GM21515 (cell line): ENCODE data around the gene CTNNA2.
"Not testable (repeated sequence)": the region's sequence is repeated elsewhere in the genome, so short reads cannot be mapped to it uniquely, and the experiment has no call there.

Source experiments
- ATAC-seq: cut with Tn5 transposase; IDR thresholded peaks from one replicate; pipeline ENCODE4 v1.9.1; 2021; ENCODE audit not compliant: unreplicated experiment

CTNNA2 gene

DNA sequence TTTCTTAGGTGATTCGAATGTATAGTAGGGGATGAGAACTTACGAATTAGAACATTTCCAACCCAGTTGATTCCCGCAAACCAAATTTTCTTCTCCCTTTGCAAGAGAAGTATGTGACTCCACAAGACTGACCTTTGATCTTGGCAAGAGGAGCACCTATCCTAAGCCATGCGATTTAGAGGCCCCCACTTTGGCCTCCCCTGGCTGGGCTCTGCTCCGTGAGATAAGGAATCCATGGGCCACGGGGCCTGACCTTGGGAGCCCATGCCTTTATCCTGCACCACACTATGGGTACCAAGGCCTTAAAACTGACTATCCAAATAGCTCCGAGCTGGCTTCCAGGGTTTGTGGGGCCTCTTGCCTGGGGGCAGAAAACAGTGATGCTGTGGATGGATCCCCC, 656.0 kb downstream of the CTNNA2 start:
- no peak for ATAC-seq

DNA sequence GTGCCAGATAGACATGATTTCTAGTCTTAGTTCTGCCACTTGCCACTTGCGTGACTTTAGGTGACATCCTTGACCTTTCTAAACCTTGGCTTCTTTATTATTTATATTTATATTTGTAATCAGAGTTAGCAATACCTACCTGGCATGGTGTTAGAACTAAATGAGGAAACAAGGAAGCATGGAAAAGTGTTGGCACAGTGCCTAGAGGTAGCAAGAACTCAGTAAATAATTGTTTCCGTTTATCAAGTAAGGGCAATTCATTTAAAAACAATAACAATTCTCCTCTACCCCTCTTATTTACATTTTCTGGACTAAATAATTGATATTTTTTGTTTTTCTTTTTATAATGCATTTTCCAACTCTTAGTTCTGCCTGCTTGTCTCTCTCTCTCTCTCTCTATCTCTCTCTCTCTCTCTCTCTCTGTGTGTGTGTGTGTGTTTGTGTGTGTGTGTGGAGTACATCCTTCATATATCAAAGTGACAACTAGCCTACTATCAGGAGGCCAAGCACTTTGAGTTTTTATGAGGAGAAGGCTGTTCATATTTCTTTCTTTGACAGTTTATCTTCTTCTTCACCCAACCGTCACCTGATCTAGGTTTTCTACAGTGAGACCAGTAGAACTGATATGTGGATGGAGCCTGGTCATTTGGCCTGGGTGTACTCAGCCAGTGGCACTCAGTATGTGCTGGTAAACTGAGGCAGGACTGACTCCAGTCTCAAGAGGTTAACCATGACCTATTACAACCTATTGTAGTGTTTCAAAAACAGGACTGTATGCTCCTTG, 657.2 kb downstream of the CTNNA2 start:
- no peak for ATAC-seq

DNA sequence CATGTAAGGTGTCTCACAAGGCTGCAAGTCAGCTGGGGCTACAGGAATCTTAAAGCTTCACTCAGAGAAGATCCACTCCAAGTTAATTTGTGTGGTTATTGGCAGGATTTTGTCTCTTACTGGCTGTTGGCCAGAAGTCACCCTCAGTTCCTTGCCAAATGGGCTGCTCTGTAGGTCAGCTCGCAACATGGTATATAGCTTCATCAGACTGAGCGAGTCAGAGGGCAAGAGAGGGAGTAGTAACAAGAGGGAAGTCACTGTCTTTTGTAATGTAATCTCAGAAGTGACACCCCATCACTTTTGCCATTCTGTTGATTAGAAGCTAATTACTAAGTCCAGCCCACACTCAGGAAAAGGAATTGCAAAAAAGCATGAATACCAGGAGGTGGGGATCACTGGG, 672.2 kb downstream of the CTNNA2 start:
- no peak for ATAC-seq

DNA sequence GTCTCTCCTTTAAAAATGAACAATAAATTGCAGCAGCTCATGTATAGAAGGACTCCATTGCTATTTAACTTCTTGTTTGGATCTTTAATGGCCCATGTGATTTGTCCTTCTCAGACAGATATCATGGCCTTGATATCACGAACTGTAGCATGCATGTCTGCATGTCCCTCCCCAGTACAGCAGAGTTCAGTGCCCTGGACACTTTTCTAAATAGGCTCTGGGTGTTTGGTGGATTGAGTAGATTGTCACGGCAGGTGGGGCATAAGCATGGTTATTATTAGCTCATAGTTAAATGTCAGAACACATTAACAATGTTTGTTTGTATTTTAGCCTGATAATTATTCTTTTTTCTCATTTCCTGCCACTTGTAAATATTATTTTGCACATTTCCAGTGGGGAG, 673.4 kb downstream of the CTNNA2 start:
- no peak for ATAC-seq

- ATAC-seq: no peak
Measured at GRCh38 chr2:80187156-80187555, 674.3 kb downstream of the CTNNA2 start.

- no peak for ATAC-seq
Measured at GRCh38 chr2:80190166-80190565, 677.3 kb downstream of the CTNNA2 start.

- no peak for ATAC-seq
Measured at GRCh38 chr2:80193566-80193965, 680.7 kb downstream of the CTNNA2 start.

GRCh38 chr2:80195034-80195433, 682.2 kb downstream of the CTNNA2 start:
- ATAC-seq: no peak

GRCh38 chr2:80198042-80198441, 685.2 kb downstream of the CTNNA2 start:
- ATAC-seq: no peak

DNA sequence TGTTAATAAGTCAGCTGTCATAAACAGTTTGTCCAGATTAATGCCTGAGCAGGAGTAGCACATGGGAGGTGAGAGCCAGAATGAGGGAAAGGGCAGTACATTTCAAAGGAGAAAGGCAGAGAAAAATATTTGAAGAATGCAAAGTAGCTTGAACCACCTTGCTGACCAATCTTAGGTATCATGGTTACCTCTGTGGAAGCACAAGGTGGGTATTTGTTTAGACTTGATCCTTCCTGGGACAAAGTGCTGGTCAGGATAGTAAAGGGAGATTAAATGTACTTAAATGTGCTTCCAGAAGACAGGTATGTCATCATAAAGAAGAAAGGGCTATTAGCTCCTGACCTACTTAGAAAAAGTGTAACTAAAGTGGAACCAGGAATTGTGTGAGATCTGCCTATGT, 686.7 kb downstream of the CTNNA2 start:
- no peak for ATAC-seq

DNA sequence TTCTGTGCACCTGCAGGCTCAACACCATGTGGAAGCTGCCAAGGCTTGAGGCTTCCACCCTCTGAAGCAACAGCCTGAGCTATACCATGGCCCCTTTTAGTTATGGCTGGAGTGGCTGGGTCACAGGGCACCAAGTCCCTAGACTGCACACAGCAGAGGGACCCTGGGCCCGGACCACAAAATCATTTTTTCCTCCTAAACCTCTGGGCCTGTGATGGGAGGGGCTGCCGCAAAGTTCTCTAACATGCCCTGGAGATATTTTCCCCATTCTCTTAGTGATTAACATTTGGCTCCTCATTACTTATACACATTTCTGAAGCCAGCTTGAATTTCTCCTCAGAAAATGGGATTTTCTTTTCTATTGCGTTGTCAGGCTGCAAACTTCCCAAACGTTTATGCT, 691.1 kb downstream of the CTNNA2 start:
- not testable (repeated sequence) for ATAC-seq

DNA sequence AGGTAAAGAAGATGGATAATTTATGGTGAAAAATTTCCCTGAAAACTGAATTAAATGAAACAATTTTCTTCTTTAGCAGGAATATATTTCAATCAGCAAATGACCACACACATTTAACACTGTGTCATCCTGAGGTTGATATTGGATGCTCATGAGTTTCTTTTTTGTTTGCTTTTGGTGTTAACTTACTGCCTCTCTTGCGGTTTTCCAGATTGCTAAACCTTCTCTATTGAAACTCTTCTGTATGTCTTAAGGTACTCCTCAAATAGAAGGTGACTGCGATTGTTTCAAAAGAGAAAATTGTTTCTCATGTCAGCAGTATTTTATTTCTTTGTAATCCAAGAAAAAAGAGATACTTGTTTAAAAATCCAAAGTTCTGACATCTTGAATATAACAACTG, 692.6 kb downstream of the CTNNA2 start:
- no peak for ATAC-seq

GRCh38 chr2:80209458-80209857, 696.6 kb downstream of the CTNNA2 start:
- no peak for ATAC-seq

DNA sequence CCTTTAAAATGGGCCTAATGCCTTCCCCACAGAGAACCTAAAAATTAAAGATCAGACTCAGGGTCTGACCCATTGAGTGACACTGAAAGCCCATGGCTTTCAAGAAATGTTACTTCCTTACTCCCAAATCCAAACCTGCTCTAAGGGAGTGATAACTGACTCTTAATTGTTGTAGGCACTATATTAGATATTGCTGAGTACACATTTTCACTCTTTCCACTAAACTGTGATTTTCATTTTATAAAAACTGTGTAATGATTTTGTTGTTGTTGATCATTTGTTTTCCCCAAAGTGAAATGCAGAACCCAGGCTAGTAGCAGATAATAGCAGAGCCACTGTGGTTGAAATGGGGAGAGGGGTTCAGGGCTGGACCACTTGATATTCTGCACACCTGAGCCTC, 704.6 kb downstream of the CTNNA2 start:
- no peak for ATAC-seq

DNA sequence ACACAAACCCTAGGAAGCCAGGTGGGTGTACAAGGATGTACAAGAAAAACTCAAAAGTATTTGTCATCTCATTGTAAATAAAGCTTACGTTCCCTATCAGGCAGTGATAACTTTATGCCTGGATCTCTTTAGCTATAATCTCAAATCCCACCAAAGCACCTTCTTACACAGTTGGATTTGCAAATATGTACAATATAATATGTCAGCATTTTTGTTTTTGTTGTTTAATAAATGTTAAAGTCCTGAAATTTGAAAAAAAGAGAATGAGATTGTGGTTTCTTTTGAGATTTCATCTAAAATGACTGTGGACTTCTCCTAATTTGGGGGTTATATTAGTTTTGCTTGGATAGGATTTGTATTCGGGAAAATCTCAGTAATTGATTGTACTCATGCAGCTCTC, 709.8 kb downstream of the CTNNA2 start:
- no peak for ATAC-seq

DNA sequence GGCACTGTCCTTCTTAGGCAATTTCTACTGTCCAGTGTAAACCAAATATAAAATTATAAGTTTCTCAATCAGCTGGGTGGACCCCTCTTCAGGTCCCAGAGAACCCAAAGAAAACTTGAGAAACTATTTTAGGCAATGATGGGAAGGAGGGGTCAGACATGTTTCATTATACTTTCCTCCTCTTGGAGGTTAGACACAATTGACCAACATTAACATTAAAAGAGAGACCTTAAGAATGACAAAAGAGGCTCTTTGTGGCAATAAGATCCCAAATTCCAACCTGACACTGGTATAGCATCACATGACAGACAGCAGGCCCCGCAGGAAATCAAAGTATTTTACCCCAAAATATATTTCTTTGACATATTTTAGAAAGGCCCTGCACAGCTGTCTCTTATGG, 718.6 kb downstream of the CTNNA2 start:
- no peak for ATAC-seq

DNA sequence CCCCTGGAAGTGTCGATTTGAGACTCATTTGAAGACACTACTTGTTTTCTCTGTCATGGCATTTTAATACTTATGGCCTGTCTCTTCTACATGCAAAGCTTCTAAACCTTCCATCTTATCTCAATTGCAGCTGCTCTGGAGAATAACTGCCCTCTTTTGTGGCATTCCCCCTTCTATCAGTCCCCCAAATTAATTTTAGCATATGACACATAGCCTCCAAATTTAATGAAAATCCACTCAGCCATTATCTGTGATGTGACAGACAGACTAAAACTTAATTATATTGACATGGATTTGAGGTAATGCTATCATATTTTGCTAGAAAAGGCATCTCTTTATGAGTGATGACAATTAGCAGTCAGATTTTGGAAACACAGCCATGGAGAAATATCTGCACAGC, 720.5 kb downstream of the CTNNA2 start:
- no peak for ATAC-seq

DNA sequence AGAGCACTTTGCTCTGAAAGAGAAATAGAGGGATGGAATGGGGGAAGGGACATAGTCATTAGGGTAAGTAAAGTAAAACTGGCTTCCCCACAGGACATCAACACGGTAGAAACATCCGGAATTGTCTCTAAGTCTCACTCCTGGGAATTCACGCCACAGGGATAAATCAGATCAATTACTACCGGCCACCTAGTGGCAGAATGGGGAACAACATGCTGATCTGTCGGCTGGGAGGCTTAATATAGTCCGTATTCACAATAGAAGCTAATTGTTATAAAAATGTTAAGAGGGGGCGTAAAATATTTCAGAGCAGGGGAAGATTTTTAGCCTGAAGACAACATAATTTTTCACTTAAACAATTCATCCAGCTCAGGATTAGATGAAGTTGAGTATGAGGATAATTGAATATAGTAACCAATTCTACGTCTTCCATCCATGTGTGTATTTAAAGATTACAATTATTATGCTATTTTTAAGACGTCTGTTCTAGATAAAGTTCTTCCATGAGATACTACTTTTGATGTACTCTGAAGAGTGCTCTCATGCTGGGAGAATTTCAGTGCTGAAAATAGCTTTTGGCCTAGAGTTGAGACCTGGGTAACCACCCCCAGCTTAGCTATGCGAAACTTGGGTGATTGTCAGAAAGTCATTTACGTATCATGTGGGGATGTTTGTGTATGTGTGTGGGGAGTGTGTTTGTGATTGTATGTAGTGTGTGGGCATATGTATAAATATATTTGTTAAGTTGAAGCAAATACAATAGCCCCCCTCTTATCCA, 726.0 kb downstream of the CTNNA2 start:
- ATAC-seq: no peak

GRCh38 chr2:80242355-80242910, 729.6 kb downstream of the CTNNA2 start:
- ATAC-seq: no peak

DNA sequence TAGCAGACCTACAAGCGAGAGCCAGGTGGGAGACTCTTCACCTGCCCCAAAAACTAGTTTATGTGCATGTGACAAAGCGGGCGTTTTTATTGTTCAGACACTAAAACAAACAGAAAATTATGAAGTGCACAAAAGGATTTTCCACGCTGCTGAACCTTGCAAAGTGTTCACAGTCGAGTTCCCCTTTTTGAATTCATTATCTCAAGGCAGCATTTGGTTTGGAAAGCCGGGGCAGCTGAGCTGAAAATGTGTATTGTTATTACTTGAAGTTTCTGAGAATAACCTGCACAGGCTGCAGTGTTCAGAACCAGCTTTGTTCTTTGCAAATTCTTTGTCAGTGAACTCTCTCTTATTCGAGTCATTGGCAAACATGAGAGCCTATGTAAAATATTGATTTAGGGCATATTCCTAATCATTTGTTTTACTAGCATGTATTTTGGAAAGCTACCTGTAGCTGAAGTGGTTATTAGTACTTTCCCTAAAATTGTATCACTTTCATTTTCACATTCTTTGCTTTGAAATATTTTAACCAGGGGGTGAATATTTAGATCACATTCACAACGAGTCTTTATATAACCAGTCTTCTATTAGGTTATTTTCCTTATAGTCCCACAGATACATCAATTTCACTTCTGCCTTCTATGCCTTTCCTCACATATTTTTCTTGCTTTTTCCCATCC, 732.2 kb downstream of the CTNNA2 start:
- no peak for ATAC-seq

DNA sequence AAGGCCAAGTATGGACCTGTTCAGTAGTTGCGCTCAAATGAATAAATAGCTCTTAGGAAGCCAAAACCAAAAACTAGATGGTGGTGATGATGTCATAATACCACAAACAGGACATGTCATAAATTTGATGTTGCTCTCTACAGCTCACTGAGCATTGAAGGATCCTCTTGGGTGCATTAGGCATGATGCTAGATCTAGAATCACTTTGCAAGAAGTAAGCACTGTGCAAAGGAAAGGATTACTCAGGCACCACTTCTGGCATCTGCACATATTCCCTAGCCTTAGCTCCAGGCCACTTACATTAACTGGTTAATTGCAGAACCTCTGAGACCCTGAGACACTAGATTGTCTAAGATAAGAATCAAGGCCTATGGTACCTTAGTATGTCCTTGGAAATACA, 733.7 kb downstream of the CTNNA2 start:
- ATAC-seq: no peak

DNA sequence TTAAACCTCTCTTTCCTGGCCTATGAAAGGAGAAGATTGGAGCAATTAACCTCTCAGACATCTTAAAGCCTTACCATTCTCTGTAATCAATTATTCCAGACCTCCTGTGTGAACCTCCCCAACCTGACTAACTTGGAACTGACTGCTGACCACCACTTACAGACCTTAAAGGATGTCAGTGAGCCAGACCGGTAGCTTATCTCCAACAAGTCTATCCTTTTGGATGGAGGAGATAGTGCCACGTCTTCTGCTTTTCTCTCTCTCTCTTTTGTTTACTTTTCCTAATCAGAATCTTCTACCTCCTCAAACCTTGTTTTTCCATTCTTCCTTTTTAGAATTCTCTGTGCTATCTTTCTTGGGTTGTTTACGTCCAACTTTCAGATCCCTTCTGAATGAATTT, 734.5 kb downstream of the CTNNA2 start:
- no peak for ATAC-seq
